ENCODE data around the gene LCN9.

DNA sequence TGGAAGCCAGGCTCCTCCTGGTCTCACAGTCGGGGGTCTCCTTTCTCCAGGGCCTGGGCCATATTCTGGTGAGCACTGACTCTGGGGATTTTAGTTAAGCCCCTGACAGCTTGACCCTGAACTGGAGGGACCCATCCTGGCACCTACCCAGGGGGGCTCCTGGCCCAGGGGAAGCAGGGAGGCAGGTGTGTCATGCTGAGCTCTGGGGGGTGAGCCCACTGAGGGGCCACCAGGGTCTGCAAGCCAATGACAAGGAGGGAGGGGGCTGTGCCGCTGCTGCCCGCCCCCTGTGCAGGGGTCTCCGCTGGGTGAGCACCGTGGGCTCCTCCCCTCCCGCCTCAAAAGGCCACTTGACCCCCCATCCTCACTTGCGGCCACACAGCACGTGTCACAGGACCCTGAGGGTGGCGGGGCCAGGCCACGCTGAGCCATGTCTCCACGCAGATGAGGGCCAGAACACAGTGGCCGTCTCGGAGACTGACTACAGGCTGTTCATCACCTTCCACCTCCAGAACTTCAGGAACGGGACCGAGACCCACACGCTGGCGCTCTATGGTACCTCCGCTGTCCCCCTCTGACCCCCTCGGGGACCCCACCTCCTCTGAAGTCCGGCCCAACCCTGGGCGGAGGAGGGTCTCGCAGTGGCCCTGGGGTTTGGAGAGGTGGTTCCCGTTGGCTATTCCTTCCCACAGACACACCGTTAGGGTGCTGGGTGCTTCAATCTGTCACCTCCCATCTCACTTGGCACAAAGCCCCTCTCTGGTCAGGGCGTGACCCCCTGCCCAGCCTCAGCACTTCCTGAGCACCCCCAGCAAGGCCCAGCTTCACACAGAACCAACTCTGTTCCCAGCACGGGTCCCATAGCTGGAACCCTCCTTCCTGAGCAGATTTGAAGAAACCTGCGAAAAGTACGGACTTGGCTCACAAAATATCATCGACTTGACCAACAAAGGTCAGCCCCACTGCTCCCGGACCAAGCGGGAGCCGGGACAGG lies 2.0 kb downstream of the LCN9 start:
- TF ChIP-seq, protein P1, sequence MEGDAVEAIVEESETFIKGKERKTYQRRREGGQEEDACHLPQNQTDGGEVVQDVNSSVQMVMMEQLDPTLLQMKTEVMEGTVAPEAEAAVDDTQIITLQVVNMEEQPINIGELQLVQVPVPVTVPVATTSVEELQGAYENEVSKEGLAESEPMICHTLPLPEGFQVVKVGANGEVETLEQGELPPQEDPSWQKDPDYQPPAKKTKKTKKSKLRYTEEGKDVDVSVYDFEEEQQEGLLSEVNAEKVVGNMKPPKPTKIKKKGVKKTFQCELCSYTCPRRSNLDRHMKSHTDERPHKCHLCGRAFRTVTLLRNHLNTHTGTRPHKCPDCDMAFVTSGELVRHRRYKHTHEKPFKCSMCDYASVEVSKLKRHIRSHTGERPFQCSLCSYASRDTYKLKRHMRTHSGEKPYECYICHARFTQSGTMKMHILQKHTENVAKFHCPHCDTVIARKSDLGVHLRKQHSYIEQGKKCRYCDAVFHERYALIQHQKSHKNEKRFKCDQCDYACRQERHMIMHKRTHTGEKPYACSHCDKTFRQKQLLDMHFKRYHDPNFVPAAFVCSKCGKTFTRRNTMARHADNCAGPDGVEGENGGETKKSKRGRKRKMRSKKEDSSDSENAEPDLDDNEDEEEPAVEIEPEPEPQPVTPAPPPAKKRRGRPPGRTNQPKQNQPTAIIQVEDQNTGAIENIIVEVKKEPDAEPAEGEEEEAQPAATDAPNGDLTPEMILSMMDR (CRISPR knock-in tag; IDR thresholded peaks at IDR 0.05), result no peak
- no peak for TF ChIP-seq ZNF737 (CRISPR knock-in tag; IDR thresholded peaks at IDR 0.05; ENCODE audit: borderline replicate concordance)
- TF ChIP-seq, protein P2, sequence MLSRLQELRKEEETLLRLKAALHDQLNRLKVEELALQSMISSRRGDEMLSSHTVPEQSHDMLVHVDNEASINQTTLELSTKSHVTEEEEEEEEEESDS (CRISPR knock-in tag; IDR thresholded peaks at IDR 0.05; ENCODE audit: borderline replicate concordance), result no peak
- TF ChIP-seq ELF1 (CRISPR knock-in tag; IDR thresholded peaks at IDR 0.05), result no peak
- TF ChIP-seq, protein P3, sequence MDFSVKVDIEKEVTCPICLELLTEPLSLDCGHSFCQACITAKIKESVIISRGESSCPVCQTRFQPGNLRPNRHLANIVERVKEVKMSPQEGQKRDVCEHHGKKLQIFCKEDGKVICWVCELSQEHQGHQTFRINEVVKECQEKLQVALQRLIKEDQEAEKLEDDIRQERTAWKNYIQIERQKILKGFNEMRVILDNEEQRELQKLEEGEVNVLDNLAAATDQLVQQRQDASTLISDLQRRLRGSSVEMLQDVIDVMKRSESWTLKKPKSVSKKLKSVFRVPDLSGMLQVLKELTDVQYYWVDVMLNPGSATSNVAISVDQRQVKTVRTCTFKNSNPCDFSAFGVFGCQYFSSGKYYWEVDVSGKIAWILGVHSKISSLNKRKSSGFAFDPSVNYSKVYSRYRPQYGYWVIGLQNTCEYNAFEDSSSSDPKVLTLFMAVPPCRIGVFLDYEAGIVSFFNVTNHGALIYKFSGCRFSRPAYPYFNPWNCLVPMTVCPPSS (IDR thresholded peaks at IDR 0.05), result no peak
- no peak for TF ChIP-seq FOXK2 (IDR thresholded peaks at IDR 0.05)
- no peak for TF ChIP-seq POLR2AphosphoS5 (IDR thresholded peaks at IDR 0.05; ENCODE audit: low read depth, low read length)
- TF ChIP-seq RFX5 (IDR thresholded peaks at IDR 0.05; ENCODE audit: low read depth, low read length), result no peak
- TF ChIP-seq, protein P4, sequence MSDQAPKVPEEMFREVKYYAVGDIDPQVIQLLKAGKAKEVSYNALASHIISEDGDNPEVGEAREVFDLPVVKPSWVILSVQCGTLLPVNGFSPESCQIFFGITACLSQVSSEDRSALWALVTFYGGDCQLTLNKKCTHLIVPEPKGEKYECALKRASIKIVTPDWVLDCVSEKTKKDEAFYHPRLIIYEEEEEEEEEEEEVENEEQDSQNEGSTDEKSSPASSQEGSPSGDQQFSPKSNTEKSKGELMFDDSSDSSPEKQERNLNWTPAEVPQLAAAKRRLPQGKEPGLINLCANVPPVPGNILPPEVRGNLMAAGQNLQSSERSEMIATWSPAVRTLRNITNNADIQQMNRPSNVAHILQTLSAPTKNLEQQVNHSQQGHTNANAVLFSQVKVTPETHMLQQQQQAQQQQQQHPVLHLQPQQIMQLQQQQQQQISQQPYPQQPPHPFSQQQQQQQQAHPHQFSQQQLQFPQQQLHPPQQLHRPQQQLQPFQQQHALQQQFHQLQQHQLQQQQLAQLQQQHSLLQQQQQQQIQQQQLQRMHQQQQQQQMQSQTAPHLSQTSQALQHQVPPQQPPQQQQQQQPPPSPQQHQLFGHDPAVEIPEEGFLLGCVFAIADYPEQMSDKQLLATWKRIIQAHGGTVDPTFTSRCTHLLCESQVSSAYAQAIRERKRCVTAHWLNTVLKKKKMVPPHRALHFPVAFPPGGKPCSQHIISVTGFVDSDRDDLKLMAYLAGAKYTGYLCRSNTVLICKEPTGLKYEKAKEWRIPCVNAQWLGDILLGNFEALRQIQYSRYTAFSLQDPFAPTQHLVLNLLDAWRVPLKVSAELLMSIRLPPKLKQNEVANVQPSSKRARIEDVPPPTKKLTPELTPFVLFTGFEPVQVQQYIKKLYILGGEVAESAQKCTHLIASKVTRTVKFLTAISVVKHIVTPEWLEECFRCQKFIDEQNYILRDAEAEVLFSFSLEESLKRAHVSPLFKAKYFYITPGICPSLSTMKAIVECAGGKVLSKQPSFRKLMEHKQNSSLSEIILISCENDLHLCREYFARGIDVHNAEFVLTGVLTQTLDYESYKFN (CRISPR knock-in tag; conservative IDR thresholded peaks at IDR 0.05), result no peak
- no peak for TF ChIP-seq TCF7 (IDR thresholded peaks at IDR 0.05; ENCODE audit: low read depth)
- TF ChIP-seq, protein P5, sequence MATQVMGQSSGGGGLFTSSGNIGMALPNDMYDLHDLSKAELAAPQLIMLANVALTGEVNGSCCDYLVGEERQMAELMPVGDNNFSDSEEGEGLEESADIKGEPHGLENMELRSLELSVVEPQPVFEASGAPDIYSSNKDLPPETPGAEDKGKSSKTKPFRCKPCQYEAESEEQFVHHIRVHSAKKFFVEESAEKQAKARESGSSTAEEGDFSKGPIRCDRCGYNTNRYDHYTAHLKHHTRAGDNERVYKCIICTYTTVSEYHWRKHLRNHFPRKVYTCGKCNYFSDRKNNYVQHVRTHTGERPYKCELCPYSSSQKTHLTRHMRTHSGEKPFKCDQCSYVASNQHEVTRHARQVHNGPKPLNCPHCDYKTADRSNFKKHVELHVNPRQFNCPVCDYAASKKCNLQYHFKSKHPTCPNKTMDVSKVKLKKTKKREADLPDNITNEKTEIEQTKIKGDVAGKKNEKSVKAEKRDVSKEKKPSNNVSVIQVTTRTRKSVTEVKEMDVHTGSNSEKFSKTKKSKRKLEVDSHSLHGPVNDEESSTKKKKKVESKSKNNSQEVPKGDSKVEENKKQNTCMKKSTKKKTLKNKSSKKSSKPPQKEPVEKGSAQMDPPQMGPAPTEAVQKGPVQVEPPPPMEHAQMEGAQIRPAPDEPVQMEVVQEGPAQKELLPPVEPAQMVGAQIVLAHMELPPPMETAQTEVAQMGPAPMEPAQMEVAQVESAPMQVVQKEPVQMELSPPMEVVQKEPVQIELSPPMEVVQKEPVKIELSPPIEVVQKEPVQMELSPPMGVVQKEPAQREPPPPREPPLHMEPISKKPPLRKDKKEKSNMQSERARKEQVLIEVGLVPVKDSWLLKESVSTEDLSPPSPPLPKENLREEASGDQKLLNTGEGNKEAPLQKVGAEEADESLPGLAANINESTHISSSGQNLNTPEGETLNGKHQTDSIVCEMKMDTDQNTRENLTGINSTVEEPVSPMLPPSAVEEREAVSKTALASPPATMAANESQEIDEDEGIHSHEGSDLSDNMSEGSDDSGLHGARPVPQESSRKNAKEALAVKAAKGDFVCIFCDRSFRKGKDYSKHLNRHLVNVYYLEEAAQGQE (IDR thresholded peaks at IDR 0.05; ENCODE audit: borderline replicate concordance in 1 of 2, low read depth in 1 of 2, low read length in 2 of 2), result no peak
- TF ChIP-seq, protein P6, sequence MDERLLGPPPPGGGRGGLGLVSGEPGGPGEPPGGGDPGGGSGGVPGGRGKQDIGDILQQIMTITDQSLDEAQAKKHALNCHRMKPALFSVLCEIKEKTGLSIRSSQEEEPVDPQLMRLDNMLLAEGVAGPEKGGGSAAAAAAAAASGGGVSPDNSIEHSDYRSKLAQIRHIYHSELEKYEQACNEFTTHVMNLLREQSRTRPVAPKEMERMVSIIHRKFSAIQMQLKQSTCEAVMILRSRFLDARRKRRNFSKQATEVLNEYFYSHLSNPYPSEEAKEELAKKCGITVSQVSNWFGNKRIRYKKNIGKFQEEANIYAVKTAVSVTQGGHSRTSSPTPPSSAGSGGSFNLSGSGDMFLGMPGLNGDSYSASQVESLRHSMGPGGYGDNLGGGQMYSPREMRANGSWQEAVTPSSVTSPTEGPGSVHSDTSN (CRISPR knock-in tag; IDR thresholded peaks at IDR 0.05), result no peak
- TF ChIP-seq, protein P7, sequence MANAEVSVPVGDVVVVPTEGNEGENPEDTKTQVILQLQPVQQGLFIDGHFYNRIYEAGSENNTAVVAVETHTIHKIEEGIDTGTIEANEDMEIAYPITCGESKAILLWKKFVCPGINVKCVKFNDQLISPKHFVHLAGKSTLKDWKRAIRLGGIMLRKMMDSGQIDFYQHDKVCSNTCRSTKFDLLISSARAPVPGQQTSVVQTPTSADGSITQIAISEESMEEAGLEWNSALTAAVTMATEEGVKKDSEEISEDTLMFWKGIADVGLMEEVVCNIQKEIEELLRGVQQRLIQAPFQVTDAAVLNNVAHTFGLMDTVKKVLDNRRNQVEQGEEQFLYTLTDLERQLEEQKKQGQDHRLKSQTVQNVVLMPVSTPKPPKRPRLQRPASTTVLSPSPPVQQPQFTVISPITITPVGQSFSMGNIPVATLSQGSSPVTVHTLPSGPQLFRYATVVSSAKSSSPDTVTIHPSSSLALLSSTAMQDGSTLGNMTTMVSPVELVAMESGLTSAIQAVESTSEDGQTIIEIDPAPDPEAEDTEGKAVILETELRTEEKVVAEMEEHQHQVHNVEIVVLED (CRISPR knock-in tag; IDR thresholded peaks at IDR 0.05; ENCODE audit: borderline replicate concordance), result no peak
- no peak for TF ChIP-seq NCOA2 (CRISPR knock-in tag; IDR thresholded peaks at IDR 0.05)
